Endothelial cell of hepatic sinusoid (primary cell): Measurements from ENCODE around the gene NTM.

Experiments used
- in situ Hi-C: cut with HindIII; loops from 2 replicates; pipeline ENCODE4 v1.10.0; 2017; ENCODE audit warnings: low sequenced_read_pairs

NTM gene

GRCh38 chr11:131923309-131923708 lies 552.9 kb downstream of the NTM start:
- in situ Hi-C loops, result loop anchor here (25.0 kb wide), 1 partner anchor 189 kb away; no protein-coding TSS in a partner anchor

- in situ Hi-C loops, result loop anchor here (25.0 kb wide), 1 partner anchor 188 kb away; no protein-coding TSS in a partner anchor
These were observed 553.6 kb downstream of the NTM start for GRCh38 chr11:131924001-131924400.

GRCh38 chr11:131924457-131925201 lies 554.2 kb downstream of the NTM start:
- in situ Hi-C loops, result loop anchor here (25.0 kb wide), 1 partner anchor 188 kb away; no protein-coding TSS in a partner anchor

- in situ Hi-C loops, result no loop called here
These were observed 555.4 kb downstream of the NTM start for GRCh38 chr11:131925829-131926228.

GRCh38 chr11:131928992-131929391 lies 558.6 kb downstream of the NTM start:
- in situ Hi-C loops, result no loop called here

GRCh38 chr11:131932584-131933325 lies 562.3 kb downstream of the NTM start:
- in situ Hi-C loops, result no loop called here

GRCh38 chr11:131934006-131934405 lies 563.6 kb downstream of the NTM start:
- in situ Hi-C loops, result no loop called here

GRCh38 chr11:131938351-131938751 lies 567.9 kb downstream of the NTM start:
- in situ Hi-C loops, result loop anchor here (5.0 kb wide), 1 partner anchor 39 kb away; no protein-coding TSS in a partner anchor

- in situ Hi-C loops, result no loop called here
These were observed 569.7 kb downstream of the NTM start for GRCh38 chr11:131940126-131940525.

- in situ Hi-C loops, result no loop called here
These were observed 572.5 kb downstream of the NTM start for GRCh38 chr11:131942878-131943277.

- in situ Hi-C loops, result no loop called here
These were observed 572.9 kb downstream of the NTM start for GRCh38 chr11:131943295-131943694.

GRCh38 chr11:131944736-131945135 lies 574.3 kb downstream of the NTM start:
- in situ Hi-C loops, result no loop called here

- in situ Hi-C loops, result no loop called here
These were observed 575.3 kb downstream of the NTM start for GRCh38 chr11:131945706-131946105.

GRCh38 chr11:131947511-131947910 lies 577.1 kb downstream of the NTM start:
- in situ Hi-C loops, result no loop called here

GRCh38 chr11:131951121-131951520 lies 580.7 kb downstream of the NTM start:
- in situ Hi-C loops, result no loop called here

GRCh38 chr11:131954146-131954545 lies 583.7 kb downstream of the NTM start:
- in situ Hi-C loops, result no loop called here

- in situ Hi-C loops, result no loop called here
These were observed 585.5 kb downstream of the NTM start for GRCh38 chr11:131955904-131956303.

- in situ Hi-C loops, result no loop called here
These were observed 586.8 kb downstream of the NTM start for GRCh38 chr11:131957201-131957600.

- in situ Hi-C loops, result no loop called here
These were observed 587.5 kb downstream of the NTM start for GRCh38 chr11:131957875-131958274.

GRCh38 chr11:131962818-131963217 lies 592.4 kb downstream of the NTM start:
- in situ Hi-C loops, result no loop called here

- in situ Hi-C loops, result no loop called here
These were observed 594.5 kb downstream of the NTM start for GRCh38 chr11:131964698-131965483.
